B cell (primary cell): ENCODE measurements around the gene DNAJC2. TPM values are rescaled to one million over a fixed set of nuclear protein-coding genes. Genes with fewer than 3 reads are reported as not detected.
"Not testable (repeated sequence)": the region's sequence is repeated elsewhere in the genome, so short reads cannot be mapped to it uniquely, and the experiment has no call there.

Experiments
- ATAC-seq: fragments of 200-7000 bp; cut with Tn5 transposase; one replicate; pipeline ENCODE4 v1.10.0; 2021; ENCODE audit warnings: low read depth, mild to moderate bottlenecking, moderate number of reproducible peaks, moderate library complexity
- CTCF ChIA-PET: fragments of 350-600 bp; sonication (Branson Sonifier 250); formaldehyde crosslinking; loops from one replicate; lab custom pipeline; 2021; ENCODE audit warnings: antibody characterized with exemption, inconsistent platforms; lab: Charles Lee
- POLR2A ChIA-PET: fragments of 350-600 bp; sonication (Branson Sonifier 250); formaldehyde crosslinking; loops from one replicate; lab custom pipeline; 2021; ENCODE audit warnings: antibody characterized with exemption; lab: Charles Lee
- DNase-seq: peaks from one replicate; pipeline ENCODE4 v3.0.0; 2013
- H2AFZ ChIP-seq: 2 replicates; pipeline ENCODE4 v1.6.1; 2012; ENCODE audit warnings: mild to moderate bottlenecking, low read depth, low read length; ENCODE audit not compliant: insufficient read depth, poor library complexity, severe bottlenecking
- H3K27ac ChIP-seq, 2 donors: 1 replicate in 1 of 2; 2 replicates in 1 of 2; pipeline ENCODE4 v1.5.1; 2012 to 2013; ENCODE audit warnings: low read length in 2 of 2, mild to moderate bottlenecking in 2 of 2, moderate library complexity in 1 of 2
- H3K27me3 ChIP-seq, 4 experiments: fragments of 200-600 bp in 1 of 4; sonication (generic) in 1 of 4; replicated peaks in 1 of 4; 1 replicate in 2 of 4; 2 replicates in 2 of 4; pipeline versions ENCODE4 v1.6.1 to v1.7.0; 2013 to 2016; ENCODE audit warnings: low read length in 3 of 4, mild to moderate bottlenecking in 2 of 4, mixed read lengths in 1 of 4, moderate library complexity in 1 of 4; ENCODE audit not compliant: insufficient read depth in 4 of 4, control insufficient read depth in 3 of 4; ENCODE audit errors: control extremely low read depth in 1 of 4
- H3K36me3 ChIP-seq, 2 experiments: replicated peaks in 1 of 2; 1 replicate in 1 of 2; 2 replicates in 1 of 2; pipeline versions ENCODE4 v1.6.1 to v1.7.1; 2013; ENCODE audit warnings: low read length in 1 of 2; ENCODE audit not compliant: insufficient read depth in 2 of 2, control insufficient read depth in 1 of 2; ENCODE audit errors: control extremely low read depth in 1 of 2, extremely low read depth in 1 of 2
- H3K4me1 ChIP-seq, 2 donors: fragments of 200-600 bp in 1 of 2; sonication (generic) in 1 of 2; 1 replicate in 1 of 2; 2 replicates in 1 of 2; pipeline versions ENCODE4 v1.5.1 to v1.6.1; 2013 to 2017; ENCODE audit warnings: low read length in 2 of 2; ENCODE audit not compliant: control insufficient read depth in 2 of 2, insufficient read depth in 2 of 2
- H3K4me2 ChIP-seq: replicated peaks from 2 replicates; pipeline ENCODE3; 2012; ENCODE audit warnings: mild to moderate bottlenecking, low read depth, low read length; ENCODE audit not compliant: poor library complexity, severe bottlenecking
- H3K4me3 ChIP-seq, 5 experiments: fragments of 200-600 bp in 1 of 5; sonication (generic) in 1 of 5; 1 replicate in 3 of 5; 2 replicates in 2 of 5; pipeline versions ENCODE4 v1.5.1 to v1.7.0; 2011 to 2016; ENCODE audit warnings: low read length in 4 of 5, mild to moderate bottlenecking in 4 of 5, low read depth in 2 of 5, control low read depth in 1 of 5, moderate library complexity in 1 of 5; ENCODE audit not compliant: insufficient read depth in 1 of 5; ENCODE audit errors: control extremely low read depth in 1 of 5, extremely low read depth in 1 of 5
- H3K79me2 ChIP-seq: fragments of 200-600 bp; sonication (generic); one replicate; pipeline ENCODE4 v1.6.0; 2016; ENCODE audit warnings: low read length; ENCODE audit not compliant: control insufficient read depth, insufficient read depth
- H3K9ac ChIP-seq: fragments of 200-600 bp; sonication (generic); 2 replicates; pipeline ENCODE4 v1.6.1; 2017; ENCODE audit warnings: mild to moderate bottlenecking, low read length, moderate library complexity
- H3K9me3 ChIP-seq, 3 donors: one replicate each; pipeline versions ENCODE4 v1.6.1 to v1.7.1; 2013; ENCODE audit warnings: low read length in 2 of 3; ENCODE audit not compliant: control insufficient read depth in 2 of 3, insufficient read depth in 1 of 3; ENCODE audit errors: control extremely low read depth in 1 of 3
- H4K20me1 ChIP-seq: 2 replicates; pipeline ENCODE4 v1.6.0; 2012; ENCODE audit warnings: mild to moderate bottlenecking, low read length; ENCODE audit not compliant: insufficient read depth, control insufficient read depth, poor library complexity, severe bottlenecking
- H3K27ac Mint-ChIP-seq: one replicate; pipeline ENCODE4 v1.8.0; 2021; ENCODE audit warnings: mixed read lengths
- H3K27me3 Mint-ChIP-seq: one replicate; pipeline ENCODE4 v1.8.0; 2021; ENCODE audit warnings: mixed read lengths
- H3K4me1 Mint-ChIP-seq: one replicate; pipeline ENCODE4 v1.8.0; 2021; ENCODE audit warnings: mixed read lengths
- H3K4me3 Mint-ChIP-seq: one replicate; pipeline ENCODE4 v1.8.0; 2021; ENCODE audit warnings: mixed read lengths
- H3K9me3 Mint-ChIP-seq: one replicate; pipeline ENCODE4 v1.8.0; 2022; ENCODE audit warnings: mixed read lengths; ENCODE audit not compliant: insufficient read depth
- WGBS: methylation state at CpG from one replicate; pipeline ENCODE4 v1.1.5; 2013; ENCODE audit warnings: missing lambda C conversion rate; ENCODE audit not compliant: insufficient coverage; 5-methylcytosine and 5-hydroxymethylcytosine counted together
- intact Hi-C: fragments of 100-400 bp; cut with micrococcal nuclease; formaldehyde crosslinking; loops from one replicate; pipeline ENCODE4 v1.10.0; 2022
- polyA plus RNA-seq: library from polyadenylated mRNA; depleted of rRNA; stranded (reverse); fragments of >200 nt; gene quantifications from 2 replicates; pipeline ENCODE4 v1.2.3, GENCODE V29; 2012
- total RNA-seq, 2 donors: library from RNA; stranded (reverse); fragments of 120-200 nt in 1 of 2; gene quantifications; 1 replicate in 1 of 2; 2 replicates in 1 of 2; pipeline versions ENCODE4 v1.2.3 to v1.2.4, GENCODE V29; 2013 to 2022
- TF ChIP-seq, protein P1 (sequence below): fragments of 200-600 bp; IDR thresholded peaks from one replicate; pipeline ENCODE4 v1.8.0; 2022; ENCODE audit warnings: antibody characterized with exemption, mild to moderate bottlenecking

DNAJC2 gene
- total and polyA plus RNA-seq, 2 donors (not counting 1 experiment from before 2014, with no cell fraction given), result 12.5 to 38.6 TPM

- H3K4me1 Mint-ChIP-seq, result peaks cover 20% of the 10 kb centered on the region
- ATAC-seq, H3K27ac ChIP-seq, H3K9me3 ChIP-seq, H3K36me3 ChIP-seq, POLR2A ChIA-PET, H3K4me3 Mint-ChIP-seq, H3K27ac Mint-ChIP-seq, DNase-seq, H3K79me2 ChIP-seq, H3K27me3 Mint-ChIP-seq, H3K9ac ChIP-seq, H2AFZ ChIP-seq, H3K4me3 ChIP-seq, H4K20me1 ChIP-seq, H3K27me3 ChIP-seq, H3K9me3 Mint-ChIP-seq, H3K4me2 ChIP-seq: not testable (repeated sequence)
- TF ChIP-seq, protein P1, sequence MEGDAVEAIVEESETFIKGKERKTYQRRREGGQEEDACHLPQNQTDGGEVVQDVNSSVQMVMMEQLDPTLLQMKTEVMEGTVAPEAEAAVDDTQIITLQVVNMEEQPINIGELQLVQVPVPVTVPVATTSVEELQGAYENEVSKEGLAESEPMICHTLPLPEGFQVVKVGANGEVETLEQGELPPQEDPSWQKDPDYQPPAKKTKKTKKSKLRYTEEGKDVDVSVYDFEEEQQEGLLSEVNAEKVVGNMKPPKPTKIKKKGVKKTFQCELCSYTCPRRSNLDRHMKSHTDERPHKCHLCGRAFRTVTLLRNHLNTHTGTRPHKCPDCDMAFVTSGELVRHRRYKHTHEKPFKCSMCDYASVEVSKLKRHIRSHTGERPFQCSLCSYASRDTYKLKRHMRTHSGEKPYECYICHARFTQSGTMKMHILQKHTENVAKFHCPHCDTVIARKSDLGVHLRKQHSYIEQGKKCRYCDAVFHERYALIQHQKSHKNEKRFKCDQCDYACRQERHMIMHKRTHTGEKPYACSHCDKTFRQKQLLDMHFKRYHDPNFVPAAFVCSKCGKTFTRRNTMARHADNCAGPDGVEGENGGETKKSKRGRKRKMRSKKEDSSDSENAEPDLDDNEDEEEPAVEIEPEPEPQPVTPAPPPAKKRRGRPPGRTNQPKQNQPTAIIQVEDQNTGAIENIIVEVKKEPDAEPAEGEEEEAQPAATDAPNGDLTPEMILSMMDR, result peak; percentile 54
- peaks cover 4 to 13% of the 10 kb centered on the region in 2 donors for H3K4me1 ChIP-seq
- WGBS, result no CpG with 5 or more reads among the region's 3 CpGs
- intact Hi-C loops, result loop anchor here (5.0 kb wide), 1 partner anchor 879 kb away; no protein-coding TSS in a partner anchor
- CTCF ChIA-PET, result interaction anchor here (0.9 kb wide), 1 partner anchor 877 kb away, joined by 3 read pairs; no protein-coding TSS in a partner anchor
Observed at GRCh38 chr7:103282802-103283427, 61.7 kb downstream of the DNAJC2 start.

- H3K4me3 ChIP-seq, result peak overlapping the region; percentile 44 to 77 (median 73)
- H3K4me2 ChIP-seq, result peak overlapping the region; percentile 77
- peak overlapping the region; percentile 52 to 67 for H3K27ac ChIP-seq
- H3K79me2 ChIP-seq, H3K9me3 Mint-ChIP-seq, DNase-seq, ATAC-seq, POLR2A ChIA-PET, H3K36me3 ChIP-seq, H3K27me3 Mint-ChIP-seq, H3K27me3 ChIP-seq, H4K20me1 ChIP-seq, H3K9me3 ChIP-seq: not testable (repeated sequence)
- intact Hi-C loops, result loop anchor here (1.0 to 5.0 kb wide), 5 partner anchors 17 to 1732 kb away; partner anchors contain the start of genes NAPEPLD, PMPCB and PSMC2
- H3K9ac ChIP-seq, result peak overlapping the region; percentile 83
- CTCF ChIA-PET, result interaction anchor here (1.3 to 1.4 kb wide), 2 partner anchors 13 to 205 kb away, joined by 3 read pairs; partner anchors contain the start of gene ARMC10
- H3K4me1 ChIP-seq, result peaks cover 4 to 13% of the 10 kb centered on the region in 2 donors
- peak overlapping the region; percentile 94 for H2AFZ ChIP-seq
- Mint-ChIP-seq H3K4me1 (peaks cover 20% of the 10 kb centered on the region), H3K4me3 (peak overlapping the region; percentile 99), H3K27ac (peak overlapping the region; percentile 97)
- 1% methylated on average over 20 of the region's 25 CpGs for WGBS
Observed at GRCh38 chr7:103280803-103281155, 63.8 kb downstream of the DNAJC2 start.

GRCh38 chr7:103279963-103280802, 64.4 kb downstream of the DNAJC2 start:
- peak overlapping the region; percentile 77 for H3K4me2 ChIP-seq
- H3K27me3 Mint-ChIP-seq, H3K9me3 ChIP-seq, H3K36me3 ChIP-seq, H3K79me2 ChIP-seq, H3K27me3 ChIP-seq, H3K9me3 Mint-ChIP-seq, POLR2A ChIA-PET, H4K20me1 ChIP-seq: not testable (repeated sequence)
- Mint-ChIP-seq H3K4me3 (peak overlapping the region; percentile 99), H3K27ac (peak overlapping the region; percentile 97), H3K4me1 (peaks cover 20% of the 10 kb centered on the region)
- ATAC-seq (peak; percentile 90), DNase-seq (peak; percentile 93)
- H3K4me1 ChIP-seq, result peaks cover 4 to 13% of the 10 kb centered on the region in 2 donors
- H3K9ac ChIP-seq, result peak overlapping the region; percentile 83
- H2AFZ ChIP-seq, result peak overlapping the region; percentile 94
- H3K27ac ChIP-seq, result peak overlapping the region; percentile 65 to 83
- H3K4me3 ChIP-seq, result peak overlapping the region; percentile 44 to 77 (median 73)
- CTCF ChIA-PET, result interaction anchor here (0.8 to 1.4 kb wide), 3 partner anchors 13 to 205 kb away, joined by 3 read pairs; partner anchors contain the start of gene ARMC10
- WGBS, result under 1% methylated on average over 63 of the region's 71 CpGs
- intact Hi-C loops, result loop anchor here (1.0 to 5.0 kb wide), 5 partner anchors 17 to 1733 kb away; partner anchors contain the start of genes NAPEPLD, PMPCB and PSMC2
